Stimulated activated CD4-positive, alpha-beta T cell treated with anti-CD3 and anti-CD28 coated beads, TNF-alpha, amount 100 ng/mL, for 48 hours (primary cell): ENCODE results near the gene EME2.
A peak's percentile ranks its signal among the peaks of the same experiment; 100 is the strongest.
"Not testable (repeated sequence)": the region's sequence is repeated elsewhere in the genome, so short reads cannot be mapped to it uniquely, and the experiment has no call there.

Source experiments
- DNase-seq, 3 donors: peaks; one replicate each; pipeline ENCODE4 v3.0.0-alpha.2; 2020; ENCODE audit warnings: low read depth in 3 of 3

The EME2 gene

DNA sequence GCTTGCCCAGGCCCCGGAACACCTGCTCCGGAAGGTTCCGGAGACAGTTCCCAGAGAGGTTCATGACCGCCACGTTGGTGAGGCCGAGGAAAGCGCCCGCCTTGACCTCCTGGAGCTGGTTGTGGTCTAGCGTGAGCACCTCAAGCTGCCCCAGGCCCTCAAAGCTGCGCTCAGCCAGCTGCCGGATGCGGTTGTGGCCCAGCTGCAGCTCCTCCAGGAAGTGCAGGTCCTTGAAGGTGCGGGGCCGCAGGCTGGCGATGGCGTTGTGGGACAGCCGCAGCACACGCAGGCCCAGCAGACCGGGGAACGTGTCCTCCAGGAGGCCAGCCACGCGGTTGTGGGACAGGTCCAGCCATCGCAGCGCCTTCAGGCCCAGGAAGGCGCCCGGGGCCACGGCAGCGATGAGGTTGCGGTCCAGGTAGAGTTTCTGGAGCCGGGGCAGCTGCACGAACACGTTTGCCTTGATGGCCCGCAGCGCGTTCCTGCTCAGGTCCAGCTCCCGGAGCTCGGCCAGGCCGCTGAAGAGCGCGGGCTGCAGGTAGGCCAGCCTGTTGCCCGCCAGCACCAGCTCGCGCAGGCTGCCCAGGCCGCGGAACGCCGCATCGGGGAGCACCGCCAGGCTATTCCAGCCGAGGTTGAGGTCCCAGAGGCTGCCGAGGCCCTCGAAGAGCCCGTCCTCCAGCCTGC is 18.8 kb downstream of the EME2 start:
- no peak for DNase-seq

GRCh38 chr16:1791943-1792812 is 19.6 kb downstream of the EME2 start:
- no peak for DNase-seq

DNA sequence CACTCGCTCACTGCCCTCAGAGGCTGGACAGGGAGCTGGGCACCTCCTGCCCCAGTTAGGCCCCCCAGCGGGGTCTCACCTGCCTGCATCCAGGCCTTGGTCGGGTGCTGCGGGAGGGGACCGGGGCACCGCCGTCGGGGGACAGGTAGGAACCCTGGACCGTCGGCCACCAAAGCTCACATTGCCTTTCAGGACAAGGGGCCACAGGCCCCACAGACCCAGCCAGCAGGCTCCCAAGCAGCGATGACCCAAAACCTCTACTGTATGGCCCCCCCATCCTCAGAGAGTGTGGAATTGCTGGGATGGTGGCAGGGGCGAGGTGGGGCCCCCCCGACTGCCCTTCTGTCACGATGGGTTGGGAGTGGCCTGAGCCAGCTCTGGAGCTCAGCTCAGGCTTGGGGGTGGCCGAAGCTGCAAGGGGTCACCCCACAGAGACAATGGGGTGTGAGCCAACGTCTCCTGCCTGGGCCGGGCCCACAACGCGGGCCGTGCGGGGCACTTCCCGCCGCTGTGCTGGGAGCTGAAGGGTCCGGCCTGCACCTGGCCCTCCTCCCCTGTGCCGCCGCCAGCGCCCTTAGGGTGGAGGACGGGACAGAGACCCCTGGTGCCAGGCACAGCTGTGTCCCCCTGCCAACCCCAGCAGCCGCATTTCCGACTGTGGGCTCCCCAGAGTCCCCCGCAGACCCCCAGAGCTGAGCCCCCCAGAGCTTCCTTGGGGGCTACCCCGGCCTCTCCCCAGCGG is 20.4 kb downstream of the EME2 start:
- DNase-seq = no peak

- DNase-seq = no peak
Observed at GRCh38 chr16:1793578-1794220, 21.1 kb downstream of the EME2 start, which contains the start of gene IGFALS. Gene IGFALS (minus strand): TSS chr16:1793705. CDS start chr16:1793652, 53 bp downstream.

- no peak for DNase-seq
Observed at GRCh38 chr16:1794221-1794871, 21.7 kb downstream of the EME2 start.

DNA sequence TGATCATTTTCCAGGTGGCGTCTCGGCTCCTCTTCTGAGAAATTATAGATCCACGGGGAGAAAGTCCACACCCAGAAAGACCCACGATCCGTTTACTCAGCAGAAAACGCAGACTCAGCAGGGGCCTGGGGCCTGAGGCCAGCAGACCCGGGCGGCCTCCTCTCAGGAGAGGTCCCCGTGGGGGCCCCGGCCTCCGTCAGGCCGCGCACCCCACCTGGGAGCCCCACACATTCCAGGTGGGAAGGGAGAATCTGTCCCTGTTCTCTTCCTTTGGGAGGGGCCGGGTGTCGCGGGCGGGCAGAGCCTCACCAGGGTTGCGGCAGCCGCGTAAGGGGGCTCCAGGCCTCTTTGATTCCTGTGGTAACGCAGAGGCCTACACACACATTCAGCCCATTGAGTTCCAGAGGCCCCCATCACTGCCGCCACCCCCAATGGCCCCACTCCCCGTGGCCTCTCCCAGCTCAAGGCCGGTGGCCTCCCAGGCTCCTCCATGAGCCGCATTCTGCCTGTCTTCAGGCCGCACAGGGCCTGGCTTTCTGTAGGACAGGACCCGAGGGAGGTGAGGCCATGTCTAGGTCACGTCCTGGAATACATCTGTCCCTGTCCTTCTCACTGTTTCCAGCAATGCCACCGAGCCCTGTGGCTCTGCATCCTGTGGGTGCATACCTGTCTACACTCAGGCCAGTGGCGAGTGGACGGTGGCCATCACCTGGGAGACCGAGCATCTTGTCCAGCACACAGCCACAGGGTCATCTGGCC is 22.5 kb downstream of the EME2 start:
- no peak for DNase-seq

GRCh38 chr16:1799263-1799662 is 26.7 kb downstream of the EME2 start:
- not testable (repeated sequence) for DNase-seq

DNA sequence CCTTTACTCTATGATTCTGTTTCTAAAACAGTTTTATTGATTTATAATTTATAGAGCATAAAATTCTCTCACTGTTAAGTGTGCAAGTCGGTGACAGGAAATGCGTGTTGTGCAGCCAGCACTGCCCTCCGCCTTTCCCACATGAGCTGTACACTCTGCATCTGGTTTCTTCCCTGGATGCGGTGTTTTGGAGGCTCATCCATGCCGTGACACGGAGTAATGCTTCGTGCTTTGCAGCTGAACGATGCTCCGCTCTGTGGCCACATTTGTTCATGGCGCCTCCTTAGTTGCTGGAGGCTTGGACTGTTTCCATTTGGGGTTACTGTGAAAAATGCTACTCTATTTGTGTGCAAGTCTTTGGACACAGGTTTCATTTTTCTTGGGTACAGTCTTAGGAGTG is 28.1 kb downstream of the EME2 start:
- DNase-seq = no peak

DNA sequence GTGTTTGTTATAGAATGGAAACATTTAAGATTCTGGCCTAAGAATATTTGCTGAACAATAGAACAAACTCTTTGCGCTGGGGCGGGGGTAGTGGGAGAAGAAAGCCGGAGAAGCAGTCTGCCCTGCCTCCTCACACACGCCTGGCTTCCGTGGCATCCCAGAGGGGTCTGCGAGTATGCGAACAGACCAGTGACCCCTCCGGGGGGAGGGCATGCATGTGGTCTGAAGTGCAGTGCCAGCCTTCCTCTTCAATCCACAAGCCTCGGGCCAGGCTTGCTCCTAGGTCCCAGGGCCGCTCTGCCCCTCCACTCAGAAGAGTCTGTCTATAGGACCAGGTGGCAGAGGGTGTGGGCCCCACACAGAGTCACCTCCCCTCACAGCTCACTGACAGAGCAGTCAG is 35.0 kb downstream of the EME2 start:
- DNase-seq = no peak

DNA sequence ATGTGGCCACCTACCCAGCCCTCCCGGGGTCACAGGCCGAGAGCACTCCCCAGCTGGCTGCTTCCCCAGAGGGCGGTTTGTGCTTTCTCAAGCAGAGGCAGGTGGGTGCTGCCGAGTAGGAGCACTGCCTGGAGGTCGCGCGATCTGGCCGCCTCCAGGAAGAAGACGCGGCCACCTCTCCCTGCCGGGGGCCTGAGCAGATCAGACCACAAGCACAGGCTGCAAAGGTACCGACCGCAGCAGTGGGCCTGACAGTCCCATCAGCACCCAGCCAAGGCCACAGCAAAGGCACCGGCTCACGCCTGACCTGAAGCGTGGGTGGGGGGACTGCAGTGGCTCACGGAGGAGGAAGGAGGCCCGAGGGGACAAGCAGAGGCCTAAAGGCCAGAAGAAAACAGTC is 36.1 kb downstream of the EME2 start:
- DNase-seq = no peak

DNA sequence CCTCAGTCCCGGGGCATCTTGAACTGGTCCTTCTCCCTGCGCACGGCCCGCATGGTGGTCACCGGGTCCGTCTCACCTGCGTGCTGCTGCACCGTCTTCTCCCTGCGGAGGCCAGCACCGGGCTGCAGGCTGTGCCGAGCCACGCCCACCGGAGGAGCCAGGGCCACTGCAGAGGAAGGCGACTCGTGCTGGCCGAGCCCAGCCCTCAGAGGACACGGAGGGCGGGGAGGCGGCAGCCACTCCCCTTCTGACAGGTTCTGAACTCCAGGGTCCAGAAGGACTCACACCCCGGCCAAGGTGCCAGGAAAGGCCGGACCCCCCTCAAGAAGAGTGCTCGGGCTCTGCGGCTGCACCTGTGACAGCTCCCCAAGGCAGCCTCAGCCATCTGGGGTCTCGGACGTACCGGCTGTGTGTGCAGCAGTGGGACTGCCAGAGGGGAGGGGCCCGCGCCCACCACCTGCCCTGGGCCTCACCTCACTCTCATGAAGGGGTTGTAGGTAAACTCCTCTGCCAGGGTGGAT is 36.7 kb downstream of the EME2 start:
- no peak for DNase-seq

DNA sequence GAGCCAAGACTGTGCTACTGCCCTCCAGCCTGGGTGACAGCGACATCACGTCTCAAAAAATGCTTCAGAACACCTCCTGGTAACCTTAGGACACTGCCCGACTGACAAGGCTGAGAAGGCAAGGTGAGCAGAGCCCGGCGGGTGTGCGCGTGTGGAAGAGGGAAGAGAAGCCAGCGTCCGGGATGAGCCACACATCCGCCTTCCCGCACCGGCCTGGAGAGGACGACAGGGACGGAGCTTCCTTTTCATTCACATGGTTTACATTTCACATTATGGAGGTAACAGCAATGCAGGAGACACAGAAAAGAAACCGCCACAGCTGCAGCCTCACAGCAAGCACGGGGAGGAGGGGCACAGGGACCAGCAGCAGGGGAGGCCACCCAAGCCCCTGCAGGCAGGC is 37.5 kb downstream of the EME2 start:
- DNase-seq = no peak

GRCh38 chr16:1810536-1810935 is 37.9 kb downstream of the EME2 start:
- no peak for DNase-seq

- peak; percentile 35 to 57 (median 55) for DNase-seq
Observed at GRCh38 chr16:1812732-1813163, 40.1 kb downstream of the EME2 start.

GRCh38 chr16:1815461-1815860 is 42.9 kb downstream of the EME2 start:
- no peak for DNase-seq

DNA sequence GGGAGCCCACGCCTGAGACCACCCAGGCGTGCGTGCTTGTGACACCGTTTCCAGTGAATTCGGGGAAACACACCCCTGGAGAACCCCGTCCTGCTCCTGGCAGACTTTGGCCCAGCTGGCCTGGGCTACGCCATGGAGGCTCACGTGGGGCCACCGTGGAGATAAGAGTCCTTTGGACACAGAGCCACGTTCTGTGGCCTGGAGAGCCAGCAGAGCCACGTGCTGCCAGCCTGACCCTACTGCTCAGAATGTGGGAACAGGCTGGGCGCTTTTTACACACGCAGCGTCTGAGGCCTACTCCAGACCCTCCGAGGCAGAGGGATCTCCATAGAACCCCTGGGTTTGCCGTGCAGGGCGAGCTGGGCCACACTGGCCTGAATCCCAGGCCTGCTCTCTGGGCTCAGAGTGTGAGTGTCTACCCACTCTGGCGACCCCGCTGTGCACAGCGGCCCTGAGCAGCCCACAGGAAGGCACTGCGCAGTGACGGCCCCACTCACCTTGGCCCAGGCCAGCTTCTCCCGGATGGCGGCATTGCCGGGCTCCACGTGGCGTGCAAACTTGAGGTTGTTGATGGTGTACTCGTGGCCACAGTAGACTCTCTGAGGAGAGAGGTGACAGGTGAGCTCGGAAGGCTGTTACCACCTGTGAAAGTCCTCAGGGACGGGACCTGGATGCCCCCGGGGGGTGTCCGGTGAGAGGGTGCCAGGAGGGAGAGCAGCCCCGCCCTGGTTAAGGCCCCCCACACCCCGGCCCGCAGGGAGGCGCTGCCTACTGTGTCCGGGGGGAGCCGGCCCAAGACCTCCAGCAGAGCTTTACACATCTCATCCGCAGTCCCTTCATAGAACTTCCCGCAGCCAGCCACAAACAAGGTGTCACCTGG is 44.0 kb downstream of the EME2 start:
- no peak for DNase-seq

- no peak for DNase-seq
Observed at GRCh38 chr16:1817276-1817589, 44.6 kb downstream of the EME2 start.

- no peak for DNase-seq
Observed at GRCh38 chr16:1817716-1818115, 45.1 kb downstream of the EME2 start.

DNA sequence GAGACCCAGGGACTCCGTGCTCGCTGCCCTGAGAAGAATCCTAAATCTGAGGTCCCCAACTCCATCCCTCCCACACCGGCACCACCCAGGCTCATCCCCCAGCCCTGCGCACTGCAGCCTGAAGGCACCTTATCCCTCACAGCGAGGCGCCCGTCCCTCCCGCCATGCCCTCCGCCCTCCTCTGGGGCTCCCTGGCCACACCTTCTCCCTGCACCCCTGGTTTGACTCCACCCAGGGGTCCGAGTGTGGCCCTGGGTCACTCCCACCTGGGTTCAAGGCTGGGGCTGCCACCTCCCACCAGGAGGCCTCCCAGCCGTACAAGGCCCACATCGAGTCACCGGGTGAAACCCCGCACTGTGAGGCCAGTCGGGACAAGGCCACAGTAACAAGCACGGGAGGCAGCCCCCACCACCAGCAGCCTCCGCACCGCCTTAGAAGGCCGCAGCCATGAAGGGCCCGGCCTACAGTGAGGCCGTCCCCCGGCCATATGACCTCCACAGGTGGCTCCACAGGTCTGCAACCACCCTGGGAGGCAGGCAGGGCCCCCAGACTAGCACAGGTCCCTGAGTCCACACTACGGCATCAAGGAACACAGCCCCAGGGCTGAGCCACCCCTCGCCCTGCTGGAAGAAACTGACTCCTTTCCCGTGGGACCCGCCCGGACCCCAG is 45.7 kb downstream of the EME2 start:
- DNase-seq = no peak
